Measurements from ENCODE around the gene SLC45A1. TPM values are rescaled to one million over a fixed set of nuclear protein-coding genes. Genes with fewer than 3 reads are reported as not detected.

SLC45A1 gene
- polyA plus RNA-seq, 1 donor (not counting 4 experiments of a cell fraction or from before 2014, with no cell fraction given): 0.14 TPM

DNA sequence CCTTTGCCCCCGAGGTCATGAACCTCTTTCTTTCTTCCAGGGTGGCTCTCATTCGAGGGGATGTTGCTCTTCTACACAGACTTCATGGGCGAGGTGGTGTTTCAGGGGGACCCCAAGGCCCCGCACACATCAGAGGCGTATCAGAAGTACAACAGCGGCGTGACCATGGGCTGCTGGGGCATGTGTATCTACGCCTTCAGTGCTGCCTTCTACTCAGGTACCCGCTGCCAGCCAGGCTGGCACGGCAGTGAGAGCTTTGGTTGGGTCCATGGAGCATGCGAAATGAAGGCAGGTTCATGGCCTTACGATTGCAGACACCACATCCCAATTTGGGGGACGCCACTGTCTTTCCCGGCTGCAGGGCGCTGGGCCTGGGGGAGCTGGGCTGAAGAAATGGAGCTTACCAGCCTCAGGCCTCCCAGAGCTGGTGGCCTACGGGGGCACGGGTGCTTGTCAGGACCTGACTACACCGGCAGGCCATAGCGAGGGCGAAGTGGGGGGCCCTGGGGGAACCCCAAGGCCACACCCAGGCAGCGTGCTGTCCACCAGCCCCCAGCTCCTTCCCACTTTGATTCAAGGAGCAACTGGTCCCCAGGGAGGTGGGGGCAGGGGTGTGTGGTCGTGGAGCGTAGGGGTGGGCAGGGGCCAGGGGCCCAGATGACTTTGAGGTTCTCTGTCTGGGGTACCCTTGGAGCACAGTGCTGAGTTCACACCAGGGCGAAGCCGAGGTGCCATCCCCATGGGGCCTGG lies 20.0 kb downstream of the SLC45A1 start:
- H3K79me2 ChIP-seq (ENCODE audit: control insufficient read depth, insufficient read depth, low read length): no peaks in the 10 kb centered on the region

DNA sequence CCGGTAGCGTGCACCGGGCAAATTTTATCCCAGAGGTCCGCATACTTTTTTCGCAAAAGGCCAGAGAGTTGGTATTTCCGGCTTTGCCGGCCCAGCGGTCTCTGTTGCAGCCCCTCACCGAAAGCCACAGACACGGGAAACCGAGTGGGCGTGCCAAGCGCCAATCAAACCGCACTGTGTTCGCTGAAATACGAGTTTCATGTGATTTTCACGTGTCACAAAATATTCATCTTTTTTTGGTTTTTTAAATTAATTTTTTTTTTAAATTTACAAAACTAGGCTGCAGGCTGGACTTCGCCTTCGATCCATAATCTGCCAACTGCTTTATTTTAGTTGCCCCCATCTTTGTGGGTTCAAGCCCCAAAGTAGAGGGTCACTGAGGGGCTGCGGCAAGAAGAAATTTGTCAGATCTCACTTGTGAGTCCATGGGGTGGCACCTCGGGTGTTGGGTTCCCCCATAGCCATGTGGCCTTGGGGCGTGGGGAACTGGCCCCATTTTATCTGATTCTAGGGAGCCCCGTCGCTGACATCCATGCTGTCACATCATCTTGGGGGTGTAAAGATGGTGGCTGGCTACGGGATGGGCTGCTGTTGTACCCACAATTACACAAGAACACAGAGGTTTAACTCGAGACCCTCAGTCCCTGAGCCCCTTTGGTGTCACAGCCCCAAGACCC lies 20.8 kb downstream of the SLC45A1 start:
- FAIRE-seq (no peak), DNase-seq (ENCODE audit: low read depth, low spot score) (no peak)
- Histone ChIP-seq H3K4me3 (ENCODE audit: control insufficient read depth in 2 of 3, extremely low read depth in 1 of 3, insufficient read depth in 2 of 3, low read depth in 1 of 3, low read length in 3 of 3) (no peak overlapping the region), H3K9me3 (ENCODE audit: control insufficient read depth, low read depth, low read length) (no peaks in the 10 kb centered on the region), H3K27ac (ENCODE audit: control insufficient read depth, insufficient read depth, low read length) (no peak overlapping the region), H3K36me3 (ENCODE audit: control insufficient read depth in 2 of 2, extremely low read depth in 1 of 2, insufficient read depth in 2 of 2, low read length in 2 of 2) (no peaks in the 10 kb centered on the region), H3K79me2 (ENCODE audit: control insufficient read depth, insufficient read depth, low read length) (no peaks in the 10 kb centered on the region), H4K20me1 (ENCODE audit: control insufficient read depth, extremely low read depth, insufficient read depth, low read length) (no peaks in the 10 kb centered on the region), H3K27me3 (ENCODE audit: control insufficient read depth, extremely low read depth, insufficient read depth, low read length) (no peaks in the 10 kb centered on the region), H3K4me2 (ENCODE audit: control insufficient read depth, extremely low read depth, insufficient read depth, low read depth, low read length) (no peak overlapping the region), H3K4me1 (ENCODE audit: control insufficient read depth, extremely low read depth, insufficient read depth, low read length) (peaks cover 3% of the 10 kb centered on the region), H2AFZ (ENCODE audit: control insufficient read depth, low read length) (no peak overlapping the region), H3K9me1 (ENCODE audit: control insufficient read depth, extremely low read depth, insufficient read depth, low read length) (no peaks in the 10 kb centered on the region), H3K9ac (ENCODE audit: control insufficient read depth, extremely low read depth, insufficient read depth, low read length) (no peak overlapping the region)
- dilution Hi-C loops (cut with MboI; ENCODE audit: extremely low pct_ligation_motif_present, low sequenced_read_pairs): no loop called here
- TF ChIP-seq EZH2 (IDR thresholded peaks at IDR 0.05; ENCODE audit: low read length): no peak
- TF ChIP-seq, protein P1, sequence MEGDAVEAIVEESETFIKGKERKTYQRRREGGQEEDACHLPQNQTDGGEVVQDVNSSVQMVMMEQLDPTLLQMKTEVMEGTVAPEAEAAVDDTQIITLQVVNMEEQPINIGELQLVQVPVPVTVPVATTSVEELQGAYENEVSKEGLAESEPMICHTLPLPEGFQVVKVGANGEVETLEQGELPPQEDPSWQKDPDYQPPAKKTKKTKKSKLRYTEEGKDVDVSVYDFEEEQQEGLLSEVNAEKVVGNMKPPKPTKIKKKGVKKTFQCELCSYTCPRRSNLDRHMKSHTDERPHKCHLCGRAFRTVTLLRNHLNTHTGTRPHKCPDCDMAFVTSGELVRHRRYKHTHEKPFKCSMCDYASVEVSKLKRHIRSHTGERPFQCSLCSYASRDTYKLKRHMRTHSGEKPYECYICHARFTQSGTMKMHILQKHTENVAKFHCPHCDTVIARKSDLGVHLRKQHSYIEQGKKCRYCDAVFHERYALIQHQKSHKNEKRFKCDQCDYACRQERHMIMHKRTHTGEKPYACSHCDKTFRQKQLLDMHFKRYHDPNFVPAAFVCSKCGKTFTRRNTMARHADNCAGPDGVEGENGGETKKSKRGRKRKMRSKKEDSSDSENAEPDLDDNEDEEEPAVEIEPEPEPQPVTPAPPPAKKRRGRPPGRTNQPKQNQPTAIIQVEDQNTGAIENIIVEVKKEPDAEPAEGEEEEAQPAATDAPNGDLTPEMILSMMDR (optimal IDR thresholded peaks at IDR 0.05 in 1 of 3, IDR thresholded peaks at IDR 0.05 in 1 of 3, conservative IDR thresholded peaks at IDR 0.05 in 1 of 3; ENCODE audit: extremely low read depth in 1 of 3, insufficient read depth in 2 of 3, low read length in 3 of 3): no peak

More for the DNA sequence above, 20.0 kb downstream of the SLC45A1 start:
- H3K4me1 ChIP-seq (ENCODE audit: control insufficient read depth, extremely low read depth, insufficient read depth, low read length): no peaks in the 10 kb centered on the region
- DNase-seq (ENCODE audit: low read depth, low spot score) (no peak), FAIRE-seq (no peak)
- H3K27ac ChIP-seq (ENCODE audit: control insufficient read depth, insufficient read depth, low read length): no peak overlapping the region
- no peak for TF ChIP-seq EZH2 (IDR thresholded peaks at IDR 0.05; ENCODE audit: low read length)
- TF ChIP-seq, protein P1 (optimal IDR thresholded peaks at IDR 0.05 in 1 of 3, IDR thresholded peaks at IDR 0.05 in 1 of 3, conservative IDR thresholded peaks at IDR 0.05 in 1 of 3; ENCODE audit: extremely low read depth in 1 of 3, insufficient read depth in 2 of 3, low read length in 3 of 3): no peak
- dilution Hi-C loops (cut with MboI; ENCODE audit: extremely low pct_ligation_motif_present, low sequenced_read_pairs): no loop called here
- H3K36me3 ChIP-seq (ENCODE audit: control insufficient read depth in 2 of 2, extremely low read depth in 1 of 2, insufficient read depth in 2 of 2, low read length in 2 of 2): no peaks in the 10 kb centered on the region
- H3K27me3 ChIP-seq (ENCODE audit: control insufficient read depth, extremely low read depth, insufficient read depth, low read length): no peaks in the 10 kb centered on the region
- H3K4me3 ChIP-seq (ENCODE audit: control insufficient read depth in 2 of 3, extremely low read depth in 1 of 3, insufficient read depth in 2 of 3, low read depth in 1 of 3, low read length in 3 of 3): no peak overlapping the region
- no peaks in the 10 kb centered on the region for H3K9me3 ChIP-seq (ENCODE audit: control insufficient read depth, low read depth, low read length)
- no peaks in the 10 kb centered on the region for H3K9me1 ChIP-seq (ENCODE audit: control insufficient read depth, extremely low read depth, insufficient read depth, low read length)
- no peak overlapping the region for H3K4me2 ChIP-seq (ENCODE audit: control insufficient read depth, extremely low read depth, insufficient read depth, low read depth, low read length)
- H2AFZ ChIP-seq (ENCODE audit: control insufficient read depth, low read length): no peak overlapping the region
- H3K9ac ChIP-seq (ENCODE audit: control insufficient read depth, extremely low read depth, insufficient read depth, low read length): no peak overlapping the region
- H4K20me1 ChIP-seq (ENCODE audit: control insufficient read depth, extremely low read depth, insufficient read depth, low read length): no peaks in the 10 kb centered on the region
